Measurements from ENCODE around the gene DCLRE1B. TPM values are rescaled to one million over a fixed set of nuclear protein-coding genes. Genes with fewer than 3 reads are reported as not detected.

Gene DCLRE1B
- 9.4 to 11.1 TPM (median 9.5 TPM) in 3 replicates for total RNA-seq (2021)
- Bru-seq, nascent RNA = percentile 79 among the genes with signal in this experiment
- long read RNA-seq, experiment 1, transcript DCLRE1B-201 (4 exons, 3,940 nt) = major isoform, 30 of 43 reads
- long read RNA-seq, experiment 1, transcript DCLRE1B-203 (3 exons, 1,960 nt) = minor isoform, 8 of 43 reads
- long read RNA-seq, experiment 1, partial matches to known transcripts = 3 of 43 reads
- long read RNA-seq, experiment 1, other reads (novel, unspliced or antisense) = 2 of 43 reads
- long read RNA-seq, experiment 2, transcript DCLRE1B-201 (4 exons, 3,940 nt) = major isoform, 8 of 16 reads
- long read RNA-seq, experiment 2, partial matches to known transcripts = 6 of 16 reads
- long read RNA-seq, experiment 2, other reads (novel, unspliced or antisense) = 2 of 16 reads
- long read RNA-seq, experiment 3, transcript DCLRE1B-201 (4 exons, 3,940 nt) = major isoform, 5 of 10 reads
- long read RNA-seq, experiment 3, partial matches to known transcripts = 0 of 10 reads
- long read RNA-seq, experiment 3, other reads (novel, unspliced or antisense) = 3 of 10 reads

GRCh38 chr1:113904674-113905434 is at the start of gene DCLRE1B, which contains the start of gene AP4B1:
DCLRE1B (plus strand) TSS chr1:113905326; CDS start chr1:113905587, 261 bp downstream.
AP4B1 (minus strand) TSS chr1:113904799; CDS start chr1:113904717, 82 bp downstream.
- peak; percentile 97 for ATAC-seq
- TF ChIP-seq SMAD4 (CRISPR knock-in tag; IDR thresholded peaks at IDR 0.05) = no peak
- TF ChIP-seq OVOL2 (CRISPR knock-in tag; IDR thresholded peaks at IDR 0.05; ENCODE audit: borderline replicate concordance) = no peak
- TF ChIP-seq ZNF138 (CRISPR knock-in tag; conservative IDR thresholded peaks at IDR 0.05) = no peak
- no peak for TF ChIP-seq EMX1 (CRISPR knock-in tag; IDR thresholded peaks at IDR 0.05)
- TF ChIP-seq, protein P1, sequence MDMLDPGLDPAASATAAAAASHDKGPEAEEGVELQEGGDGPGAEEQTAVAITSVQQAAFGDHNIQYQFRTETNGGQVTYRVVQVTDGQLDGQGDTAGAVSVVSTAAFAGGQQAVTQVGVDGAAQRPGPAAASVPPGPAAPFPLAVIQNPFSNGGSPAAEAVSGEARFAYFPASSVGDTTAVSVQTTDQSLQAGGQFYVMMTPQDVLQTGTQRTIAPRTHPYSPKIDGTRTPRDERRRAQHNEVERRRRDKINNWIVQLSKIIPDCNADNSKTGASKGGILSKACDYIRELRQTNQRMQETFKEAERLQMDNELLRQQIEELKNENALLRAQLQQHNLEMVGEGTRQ (CRISPR knock-in tag; IDR thresholded peaks at IDR 0.05) = no peak
- peak; percentile 67; the same call in 1 of the 2 replicates for TF ChIP-seq TEAD1 (CRISPR knock-in tag; IDR thresholded peaks at IDR 0.05)
- TF ChIP-seq TCF7 (CRISPR knock-in tag; IDR thresholded peaks at IDR 0.05; ENCODE audit: low read depth) = no peak
- TF ChIP-seq, protein P2, sequence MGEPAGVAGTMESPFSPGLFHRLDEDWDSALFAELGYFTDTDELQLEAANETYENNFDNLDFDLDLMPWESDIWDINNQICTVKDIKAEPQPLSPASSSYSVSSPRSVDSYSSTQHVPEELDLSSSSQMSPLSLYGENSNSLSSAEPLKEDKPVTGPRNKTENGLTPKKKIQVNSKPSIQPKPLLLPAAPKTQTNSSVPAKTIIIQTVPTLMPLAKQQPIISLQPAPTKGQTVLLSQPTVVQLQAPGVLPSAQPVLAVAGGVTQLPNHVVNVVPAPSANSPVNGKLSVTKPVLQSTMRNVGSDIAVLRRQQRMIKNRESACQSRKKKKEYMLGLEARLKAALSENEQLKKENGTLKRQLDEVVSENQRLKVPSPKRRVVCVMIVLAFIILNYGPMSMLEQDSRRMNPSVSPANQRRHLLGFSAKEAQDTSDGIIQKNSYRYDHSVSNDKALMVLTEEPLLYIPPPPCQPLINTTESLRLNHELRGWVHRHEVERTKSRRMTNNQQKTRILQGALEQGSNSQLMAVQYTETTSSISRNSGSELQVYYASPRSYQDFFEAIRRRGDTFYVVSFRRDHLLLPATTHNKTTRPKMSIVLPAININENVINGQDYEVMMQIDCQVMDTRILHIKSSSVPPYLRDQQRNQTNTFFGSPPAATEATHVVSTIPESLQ (CRISPR knock-in tag; IDR thresholded peaks at IDR 0.05) = no peak
- no peak for TF ChIP-seq ZNF219 (CRISPR knock-in tag; IDR thresholded peaks at IDR 0.05; ENCODE audit: borderline replicate concordance)
- TF ChIP-seq, protein P3, sequence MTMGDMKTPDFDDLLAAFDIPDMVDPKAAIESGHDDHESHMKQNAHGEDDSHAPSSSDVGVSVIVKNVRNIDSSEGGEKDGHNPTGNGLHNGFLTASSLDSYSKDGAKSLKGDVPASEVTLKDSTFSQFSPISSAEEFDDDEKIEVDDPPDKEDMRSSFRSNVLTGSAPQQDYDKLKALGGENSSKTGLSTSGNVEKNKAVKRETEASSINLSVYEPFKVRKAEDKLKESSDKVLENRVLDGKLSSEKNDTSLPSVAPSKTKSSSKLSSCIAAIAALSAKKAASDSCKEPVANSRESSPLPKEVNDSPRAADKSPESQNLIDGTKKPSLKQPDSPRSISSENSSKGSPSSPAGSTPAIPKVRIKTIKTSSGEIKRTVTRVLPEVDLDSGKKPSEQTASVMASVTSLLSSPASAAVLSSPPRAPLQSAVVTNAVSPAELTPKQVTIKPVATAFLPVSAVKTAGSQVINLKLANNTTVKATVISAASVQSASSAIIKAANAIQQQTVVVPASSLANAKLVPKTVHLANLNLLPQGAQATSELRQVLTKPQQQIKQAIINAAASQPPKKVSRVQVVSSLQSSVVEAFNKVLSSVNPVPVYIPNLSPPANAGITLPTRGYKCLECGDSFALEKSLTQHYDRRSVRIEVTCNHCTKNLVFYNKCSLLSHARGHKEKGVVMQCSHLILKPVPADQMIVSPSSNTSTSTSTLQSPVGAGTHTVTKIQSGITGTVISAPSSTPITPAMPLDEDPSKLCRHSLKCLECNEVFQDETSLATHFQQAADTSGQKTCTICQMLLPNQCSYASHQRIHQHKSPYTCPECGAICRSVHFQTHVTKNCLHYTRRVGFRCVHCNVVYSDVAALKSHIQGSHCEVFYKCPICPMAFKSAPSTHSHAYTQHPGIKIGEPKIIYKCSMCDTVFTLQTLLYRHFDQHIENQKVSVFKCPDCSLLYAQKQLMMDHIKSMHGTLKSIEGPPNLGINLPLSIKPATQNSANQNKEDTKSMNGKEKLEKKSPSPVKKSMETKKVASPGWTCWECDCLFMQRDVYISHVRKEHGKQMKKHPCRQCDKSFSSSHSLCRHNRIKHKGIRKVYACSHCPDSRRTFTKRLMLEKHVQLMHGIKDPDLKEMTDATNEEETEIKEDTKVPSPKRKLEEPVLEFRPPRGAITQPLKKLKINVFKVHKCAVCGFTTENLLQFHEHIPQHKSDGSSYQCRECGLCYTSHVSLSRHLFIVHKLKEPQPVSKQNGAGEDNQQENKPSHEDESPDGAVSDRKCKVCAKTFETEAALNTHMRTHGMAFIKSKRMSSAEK (CRISPR knock-in tag; IDR thresholded peaks at IDR 0.05; ENCODE audit: borderline replicate concordance) = no peak
- TF ChIP-seq PRDM15 (CRISPR knock-in tag; IDR thresholded peaks at IDR 0.05) = no peak
- peak; percentile 68; the same call in 1 of the 2 replicates for TF ChIP-seq FOXP4 (CRISPR knock-in tag; IDR thresholded peaks at IDR 0.05)
- TF ChIP-seq SP1 (CRISPR knock-in tag; conservative IDR thresholded peaks at IDR 0.05) = peak; percentile 92
- no peak for TF ChIP-seq TEAD4 (CRISPR knock-in tag; IDR thresholded peaks at IDR 0.05)
- TF ChIP-seq CREB1 (CRISPR knock-in tag; IDR thresholded peaks at IDR 0.05) = no peak
- no peak for TF ChIP-seq AFF4 (CRISPR knock-in tag; IDR thresholded peaks at IDR 0.05; ENCODE audit: borderline replicate concordance)
- TF ChIP-seq FOXJ3 (CRISPR knock-in tag; IDR thresholded peaks at IDR 0.05; ENCODE audit: borderline replicate concordance) = no peak

More at GRCh38 chr1:113904674-113905434, at the start of gene DCLRE1B, which contains the start of gene AP4B1:
- Mint-ChIP-seq H3K9me3 (no peaks in the 10 kb centered on the region), H3K4me3 (peak within 1 kb of the TSS; percentile 95), H3K27me3 (ENCODE audit: low read depth) (no peaks in the 10 kb centered on the region), H3K4me1 (peaks cover 7% of the 10 kb centered on the region), H3K27ac (peak within 1 kb of the TSS; percentile 94), H3K36me3 (peaks cover 10% of the 10 kb centered on the region)
- CTCF ChIA-PET = interaction anchor here (0.6 to 2.5 kb wide), 9 partner anchors 26 to 568 kb away, joined by 3 to 19 read pairs (median 4); partner anchors contain the start of genes HIPK1 and RSBN1
- POLR2A ChIA-PET = interaction anchor here (0.6 to 2.5 kb wide), 4 partner anchors 11 to 149 kb away, joined by 3 to 23 read pairs (median 4); partner anchors contain the start of gene HIPK1
- peak; percentile 98 for DNase-seq (ENCODE audit: low spot score)
